Breast epithelium (tissue), 3 donors: Measurements from ENCODE around the gene CNEP1R1.

Experiments
- CTCF ChIP-seq, 3 donors: fragments of 450-650 bp; IDR thresholded peaks; one replicate each; pipeline ENCODE4 v1.5.1; 2016 to 2017; ENCODE audit warnings: antibody characterized with exemption in 3 of 3, mild to moderate bottlenecking in 3 of 3, moderate library complexity in 3 of 3
- POLR2A ChIP-seq: fragments of 450-650 bp; IDR thresholded peaks from one replicate; pipeline ENCODE4 v1.6.1; 2016; ENCODE audit warnings: antibody characterized with exemption, mild to moderate bottlenecking, moderate library complexity

GRCh38 chr16:50006964-50007363 lies 18.1 kb upstream of the CNEP1R1 start:
- TF ChIP-seq CTCF (IDR thresholded peaks at IDR 0.05) (no peak), POLR2A (no peak)
